ENCODE results near the gene SLC39A10. TPM values are rescaled to one million over a fixed set of nuclear protein-coding genes. Genes with fewer than 3 reads are reported as not detected.
"Not testable (repeated sequence)": the region's sequence is repeated elsewhere in the genome, so short reads cannot be mapped to it uniquely, and the experiment has no call there.

The SLC39A10 gene
- total and polyA plus RNA-seq, 12 donors, result 6.6 to 83.0 (median 33.0) TPM

- no peak overlapping the region for H3K4me3 ChIP-seq
- H3K36me3 ChIP-seq (replicated peaks in 1 of 2), result no peaks in the 10 kb centered on the region
- H3K27ac ChIP-seq, result no peak overlapping the region
- DNase-seq, result no peak
- no peak for TF ChIP-seq POLR2A (IDR thresholded peaks at IDR 0.05)
- TF ChIP-seq CTCF (IDR thresholded peaks at IDR 0.05), result no peak
- no peaks in the 10 kb centered on the region for H3K27me3 ChIP-seq
- H3K9me3 ChIP-seq (replicated peaks in 1 of 3), result no peaks in the 10 kb centered on the region
- H3K4me1 ChIP-seq (replicated peaks in 1 of 2), result no peaks in the 10 kb centered on the region
- intact Hi-C loops (cut with DNase I), result no loop called here
- 75 to 89% (median 80%) methylated on average over 3 to 9 of the region's 9 CpGs for WGBS, 4 donors
Measured at GRCh38 chr2:195646424-195646823, 10.6 kb upstream of the SLC39A10 start.

GRCh38 chr2:195647302-195647701 lies 9.7 kb upstream of the SLC39A10 start:
- Histone ChIP-seq H3K27me3 (no peaks in the 10 kb centered on the region), H3K36me3 (replicated peaks in 1 of 2) (no peaks in the 10 kb centered on the region), H3K9me3 (replicated peaks in 1 of 3) (no peaks in the 10 kb centered on the region), H3K4me1 (replicated peaks in 1 of 2) (no peaks in the 10 kb centered on the region), H3K4me3 (no peak overlapping the region), H3K27ac (no peak overlapping the region)
- intact Hi-C loops (cut with DNase I), result no loop called here
- no peak for DNase-seq
- 85 to 93% (median 89%) methylated on average over 3 of the region's 3 CpGs for WGBS, 4 donors
- TF ChIP-seq CTCF (IDR thresholded peaks at IDR 0.05), result no peak
- no peak for TF ChIP-seq POLR2A (IDR thresholded peaks at IDR 0.05)

GRCh38 chr2:195648370-195648769 lies 8.7 kb upstream of the SLC39A10 start:
- H3K4me3 ChIP-seq; intact Hi-C loops (cut with DNase I): not testable (repeated sequence)

GRCh38 chr2:195648787-195649186 lies 8.2 kb upstream of the SLC39A10 start:
- no peaks in the 10 kb centered on the region for H3K36me3 ChIP-seq (replicated peaks in 1 of 2)
- no peaks in the 10 kb centered on the region for H3K4me1 ChIP-seq (replicated peaks in 1 of 2)
- TF ChIP-seq CTCF (IDR thresholded peaks at IDR 0.05), result no peak
- no peak for TF ChIP-seq POLR2A (IDR thresholded peaks at IDR 0.05)
- H3K27ac ChIP-seq, result no peak overlapping the region
- DNase-seq, result no peak
- no peaks in the 10 kb centered on the region for H3K9me3 ChIP-seq (replicated peaks in 1 of 3)
- 67 to 79% (median 76%) methylated on average over 5 of the region's 5 CpGs for WGBS, 4 donors
- intact Hi-C loops (cut with DNase I), result no loop called here
- no peak overlapping the region for H3K4me3 ChIP-seq
- no peaks in the 10 kb centered on the region for H3K27me3 ChIP-seq

More at GRCh38 chr2:195648370-195648769, 8.7 kb upstream of the SLC39A10 start:
- not testable (repeated sequence) for H3K9me3 ChIP-seq (replicated peaks in 1 of 3); DNase-seq; H3K4me1 ChIP-seq (replicated peaks in 1 of 2); H3K27ac ChIP-seq; H3K27me3 ChIP-seq; H3K36me3 ChIP-seq (replicated peaks in 1 of 2)
- WGBS, 4 donors, result 88 to 94% (median 91%) methylated on average over 2 of the region's 2 CpGs

- no peak for DNase-seq
- intact Hi-C loops (cut with DNase I), result no loop called here
Measured at GRCh38 chr2:195649629-195650190, 7.3 kb upstream of the SLC39A10 start.

More at GRCh38 chr2:195649629-195650190, 7.3 kb upstream of the SLC39A10 start:
- no peaks in the 10 kb centered on the region for H3K4me1 ChIP-seq (replicated peaks in 1 of 2)
- no peaks in the 10 kb centered on the region for H3K27me3 ChIP-seq
- H3K27ac ChIP-seq, result peak overlapping the region in 2 of 5 donors; percentile 15 to 38
- H3K4me3 ChIP-seq, result no peak overlapping the region
- H3K36me3 ChIP-seq (replicated peaks in 1 of 2), result no peaks in the 10 kb centered on the region
- H3K9me3 ChIP-seq (replicated peaks in 1 of 3), result no peaks in the 10 kb centered on the region
- WGBS, 4 donors, result 66 to 71% (median 70%) methylated on average over 6 of the region's 6 CpGs
- no peak for TF ChIP-seq CTCF (IDR thresholded peaks at IDR 0.05)
